ENCODE results near the gene SNX27. TPM values are rescaled to one million over a fixed set of nuclear protein-coding genes. Genes with fewer than 3 reads are reported as not detected.
A peak's percentile ranks its signal among the peaks of the same experiment; 100 is the strongest.

SNX27 gene
- total RNA-seq, 2 donors from 2014 or later: 41.2 to 47.3 TPM

DNA sequence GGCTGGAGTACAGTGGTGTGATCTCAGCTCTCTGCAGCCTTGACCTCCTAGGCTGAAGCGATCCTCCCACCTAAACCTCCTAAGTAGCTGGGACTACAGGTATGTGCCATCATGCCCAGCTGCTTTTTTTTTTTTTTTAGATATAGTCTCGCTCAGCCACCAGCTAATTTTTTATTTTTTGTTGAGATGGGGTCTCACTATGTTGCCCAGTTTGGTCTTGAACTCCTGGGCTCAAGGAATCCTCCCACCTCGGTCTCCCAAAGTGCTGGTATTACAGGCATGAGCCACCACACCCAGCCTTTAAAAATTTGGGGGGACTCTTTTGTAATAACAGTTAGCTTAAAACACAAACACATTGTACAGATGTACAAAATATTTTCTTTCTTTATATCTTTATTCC, 1.7 kb upstream of the SNX27 start:
- H3K27me3 Mint-ChIP-seq (ENCODE audit: insufficient read depth): no peaks in the 10 kb centered on the region
- Histone ChIP-seq H3K9me3 (ENCODE audit: control insufficient read depth, low read length) (no peaks in the 10 kb centered on the region), H3K4me3 (ENCODE audit: low read length) (no peak overlapping the region), H3K4me1 (ENCODE audit: control insufficient read depth, insufficient read depth, low read length) (no peaks in the 10 kb centered on the region), H3K27me3 (ENCODE audit: control insufficient read depth, insufficient read depth, low read length, poor library complexity, severe bottlenecking) (no peaks in the 10 kb centered on the region), H3K27ac (ENCODE audit: low read depth, low read length) (no peak overlapping the region), H3K36me3 (ENCODE audit: control insufficient read depth, insufficient read depth, low read length) (no peaks in the 10 kb centered on the region), H3K9ac (ENCODE audit: extremely low read depth, low read length, poor library complexity, severe bottlenecking) (no peak overlapping the region)
- H3K27ac Mint-ChIP-seq: no peak overlapping the region
- peaks cover 12% of the 10 kb centered on the region for H3K4me1 Mint-ChIP-seq
- no peaks in the 10 kb centered on the region for H3K9me3 Mint-ChIP-seq
- TF ChIP-seq CTCF (conservative IDR thresholded peaks at IDR 0.05): no peak
- WGBS, 2 experiments (ENCODE audit: insufficient coverage in 1 of 2, insufficient read length in 1 of 2): 87% methylated on average over 3 of the region's 3 CpGs; no CpG with 5 or more reads in 1 of the 2 experiments
- DNase-seq: no peak
- no peaks in the 10 kb centered on the region for H3K36me3 Mint-ChIP-seq (ENCODE audit: low read depth)
- no peak overlapping the region for H3K4me3 Mint-ChIP-seq

GRCh38 chr1:151611288-151611790, 511 bp upstream of the SNX27 start:
- H3K4me1 ChIP-seq (ENCODE audit: control insufficient read depth, insufficient read depth, low read length): no peaks in the 10 kb centered on the region
- Mint-ChIP-seq H3K9me3 (no peaks in the 10 kb centered on the region), H3K4me1 (peaks cover 15% of the 10 kb centered on the region), H3K27me3 (ENCODE audit: insufficient read depth) (no peaks in the 10 kb centered on the region), H3K36me3 (ENCODE audit: low read depth) (no peaks in the 10 kb centered on the region), H3K4me3 (peak overlapping the region; percentile 93), H3K27ac (no peak overlapping the region)
- H3K27ac ChIP-seq (ENCODE audit: low read depth, low read length): no peak overlapping the region
- TF ChIP-seq CTCF (conservative IDR thresholded peaks at IDR 0.05): no peak
- 67 to 76% methylated on average over 4 to 5 of the region's 6 CpGs for WGBS, 2 experiments (ENCODE audit: insufficient coverage in 1 of 2, insufficient read length in 1 of 2)
- no peaks in the 10 kb centered on the region for H3K27me3 ChIP-seq (ENCODE audit: control insufficient read depth, insufficient read depth, low read length, poor library complexity, severe bottlenecking)
- no peak overlapping the region for H3K4me3 ChIP-seq (ENCODE audit: low read length)
- no peaks in the 10 kb centered on the region for H3K9me3 ChIP-seq (ENCODE audit: control insufficient read depth, low read length)
- no peak for DNase-seq
- no peak overlapping the region for H3K9ac ChIP-seq (ENCODE audit: extremely low read depth, low read length, poor library complexity, severe bottlenecking)
- H3K36me3 ChIP-seq (ENCODE audit: control insufficient read depth, insufficient read depth, low read length): no peaks in the 10 kb centered on the region

GRCh38 chr1:151612501-151613281, 841 bp downstream of the SNX27 start:
- Histone ChIP-seq H3K4me3 (ENCODE audit: low read length) (peak overlapping the region; percentile 97), H3K9ac (ENCODE audit: extremely low read depth, low read length, poor library complexity, severe bottlenecking) (peak overlapping the region; percentile 71), H3K9me3 (ENCODE audit: control insufficient read depth, low read length) (no peaks in the 10 kb centered on the region), H3K27me3 (ENCODE audit: control insufficient read depth, insufficient read depth, low read length, poor library complexity, severe bottlenecking) (no peaks in the 10 kb centered on the region), H3K27ac (ENCODE audit: low read depth, low read length) (peak overlapping the region; percentile 80), H3K36me3 (ENCODE audit: control insufficient read depth, insufficient read depth, low read length) (no peaks in the 10 kb centered on the region), H3K4me1 (ENCODE audit: control insufficient read depth, insufficient read depth, low read length) (no peaks in the 10 kb centered on the region)
- Mint-ChIP-seq H3K27me3 (ENCODE audit: insufficient read depth) (no peaks in the 10 kb centered on the region), H3K36me3 (ENCODE audit: low read depth) (no peaks in the 10 kb centered on the region), H3K9me3 (no peaks in the 10 kb centered on the region), H3K4me1 (peaks cover 15% of the 10 kb centered on the region), H3K27ac (peak overlapping the region; percentile 93), H3K4me3 (peak overlapping the region; percentile 93)
- TF ChIP-seq CTCF (conservative IDR thresholded peaks at IDR 0.05): no peak
- DNase-seq: peak; percentile 80
- 0 to 1% methylated on average over 25 to 44 of the region's 44 CpGs for WGBS, 2 experiments (ENCODE audit: insufficient coverage in 1 of 2, insufficient read length in 1 of 2)
